OCI-LY1 (cell line): ENCODE data around the gene CASZ1.

Experiments used
- H2AFZ ChIP-seq: fragments of 200-600 bp; sonication (generic), shearing (Covaris generic); 2 replicates; pipeline ENCODE4 v1.6.0; 2014; ENCODE audit warnings: antibody characterized with exemption, mild to moderate bottlenecking, low read length
- H3F3A ChIP-seq: fragments of 200-600 bp; sonication (generic), shearing (Covaris generic); 2 replicates; pipeline ENCODE4 v1.6.0; 2014; ENCODE audit warnings: mild to moderate bottlenecking, antibody characterized with exemption, low read length, moderate library complexity; ENCODE audit not compliant: insufficient read depth
- H3K27ac ChIP-seq: fragments of 200-600 bp; sonication (generic); 2 replicates; pipeline ENCODE4 v1.5.1; 2014; ENCODE audit warnings: low read length, mixed run types, mild to moderate bottlenecking, low read depth; ENCODE audit not compliant: poor library complexity, severe bottlenecking
- H3K27me3 ChIP-seq: fragments of 200-600 bp; sonication (generic); 2 replicates; pipeline ENCODE4 v1.6.0; 2014; ENCODE audit warnings: antibody characterized with exemption, mild to moderate bottlenecking, low read length, moderate library complexity; ENCODE audit not compliant: insufficient read depth
- H3K36me3 ChIP-seq: fragments of 200-600 bp; sonication (generic); 2 replicates; pipeline ENCODE4 v1.6.1; 2014; ENCODE audit warnings: mild to moderate bottlenecking, antibody characterized with exemption, low read length, moderate library complexity, mixed read lengths; ENCODE audit not compliant: insufficient read depth
- H3K4me1 ChIP-seq: fragments of 200-600 bp; sonication (generic); 2 replicates; pipeline ENCODE4 v1.5.1; 2014; ENCODE audit warnings: mild to moderate bottlenecking, low read length, moderate library complexity; ENCODE audit not compliant: insufficient read depth, severe bottlenecking
- H3K4me2 ChIP-seq: fragments of 200-600 bp; sonication (generic), shearing (Covaris generic); 2 replicates; pipeline ENCODE4 v1.6.1; 2014; ENCODE audit warnings: low read length
- H3K4me3 ChIP-seq: fragments of 200-600 bp; sonication (generic); 2 replicates; pipeline ENCODE4 v1.5.1; 2014; ENCODE audit warnings: low read length, low read depth, mild to moderate bottlenecking, mixed read lengths; ENCODE audit not compliant: poor library complexity, severe bottlenecking
- H3K79me2 ChIP-seq: fragments of 200-600 bp; shearing (Covaris generic); 2 replicates; pipeline ENCODE4 v1.6.1; 2016; ENCODE audit warnings: mixed run types, low read length, mixed read lengths; ENCODE audit not compliant: insufficient read depth
- H3K9ac ChIP-seq: fragments of 200-600 bp; sonication (generic), shearing (Covaris generic); 2 replicates; pipeline ENCODE4 v1.6.1; 2014; ENCODE audit warnings: mild to moderate bottlenecking, low read length, mixed read lengths
- H3K9me2 ChIP-seq: fragments of 200-600 bp; sonication (generic), shearing (Covaris generic); 2 replicates; pipeline ENCODE4 v1.6.1; 2014; ENCODE audit warnings: low read depth, mild to moderate bottlenecking, low read length, mixed read lengths
- H3K9me3 ChIP-seq: fragments of 200-600 bp; shearing (Covaris generic); 2 replicates; pipeline ENCODE4 v1.6.1; 2014; ENCODE audit warnings: low read length, mixed read lengths
- H4K20me1 ChIP-seq: fragments of 200-600 bp; sonication (generic), shearing (Covaris generic); 2 replicates; pipeline ENCODE4 v1.6.0; 2016; ENCODE audit warnings: mild to moderate bottlenecking, low read length; ENCODE audit not compliant: insufficient read depth
- EZH2 ChIP-seq: fragments of 200-600 bp; sonication (generic), shearing (Covaris generic); IDR thresholded peaks from 2 replicates; pipeline ENCODE4 v1.8.0; 2017; ENCODE audit warnings: borderline replicate concordance, mixed run types, mild to moderate bottlenecking, antibody characterized with exemption, low read length, moderate library complexity, mixed read lengths
- TF ChIP-seq, protein P1 (sequence below): fragments of 200-600 bp; sonication (generic), shearing (Covaris generic); IDR thresholded peaks from 2 replicates; pipeline ENCODE4 v1.5.1; 2017; ENCODE audit warnings: mild to moderate bottlenecking, antibody characterized with exemption, low read length, moderate library complexity, mixed read lengths

The CASZ1 gene

DNA sequence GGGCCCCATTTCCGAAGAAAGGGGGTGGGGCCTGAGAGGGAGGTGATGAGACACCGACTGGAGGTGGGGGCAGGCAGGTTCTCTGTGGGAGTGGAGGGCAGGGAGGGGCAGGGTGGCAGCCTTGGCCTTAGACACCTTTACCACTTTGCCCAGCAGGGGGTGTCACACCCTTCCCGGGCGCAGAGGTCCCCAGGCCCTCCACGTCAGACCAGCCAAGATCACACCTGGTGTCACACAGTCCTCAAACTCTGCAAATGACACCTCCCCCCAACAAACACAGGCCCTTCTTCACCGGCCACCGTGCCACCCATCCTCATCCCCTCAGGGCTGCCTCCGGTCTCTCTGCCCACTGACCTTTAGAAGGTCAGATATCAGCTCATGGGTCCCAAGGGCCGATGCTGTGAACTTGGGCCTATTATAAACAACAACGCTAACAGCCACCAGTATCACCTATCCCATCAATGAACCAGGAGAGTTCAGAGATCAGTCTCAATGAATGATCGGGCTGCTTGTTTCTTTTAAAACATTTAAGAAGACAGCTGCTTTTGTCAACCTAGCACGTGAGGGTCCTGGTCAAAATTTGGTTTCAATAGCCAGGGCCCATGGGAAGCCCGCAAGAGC is 103.9 kb downstream of the CASZ1 start:
- H4K20me1 ChIP-seq = no peaks in the 10 kb centered on the region
- H2AFZ ChIP-seq = no peak overlapping the region
- H3K9me2 ChIP-seq = no peaks in the 10 kb centered on the region
- H3K4me2 ChIP-seq = no peak overlapping the region
- no peaks in the 10 kb centered on the region; the same call in 1 of the 2 replicates for H3K27me3 ChIP-seq
- H3F3A ChIP-seq = no peaks in the 10 kb centered on the region
- no peaks in the 10 kb centered on the region for H3K36me3 ChIP-seq
- no peaks in the 10 kb centered on the region for H3K9me3 ChIP-seq
- H3K27ac ChIP-seq = no peak overlapping the region
- no peak overlapping the region for H3K9ac ChIP-seq
- peaks cover 14% of the 10 kb centered on the region for H3K4me1 ChIP-seq
- no peak for TF ChIP-seq EZH2
- TF ChIP-seq, protein P1, sequence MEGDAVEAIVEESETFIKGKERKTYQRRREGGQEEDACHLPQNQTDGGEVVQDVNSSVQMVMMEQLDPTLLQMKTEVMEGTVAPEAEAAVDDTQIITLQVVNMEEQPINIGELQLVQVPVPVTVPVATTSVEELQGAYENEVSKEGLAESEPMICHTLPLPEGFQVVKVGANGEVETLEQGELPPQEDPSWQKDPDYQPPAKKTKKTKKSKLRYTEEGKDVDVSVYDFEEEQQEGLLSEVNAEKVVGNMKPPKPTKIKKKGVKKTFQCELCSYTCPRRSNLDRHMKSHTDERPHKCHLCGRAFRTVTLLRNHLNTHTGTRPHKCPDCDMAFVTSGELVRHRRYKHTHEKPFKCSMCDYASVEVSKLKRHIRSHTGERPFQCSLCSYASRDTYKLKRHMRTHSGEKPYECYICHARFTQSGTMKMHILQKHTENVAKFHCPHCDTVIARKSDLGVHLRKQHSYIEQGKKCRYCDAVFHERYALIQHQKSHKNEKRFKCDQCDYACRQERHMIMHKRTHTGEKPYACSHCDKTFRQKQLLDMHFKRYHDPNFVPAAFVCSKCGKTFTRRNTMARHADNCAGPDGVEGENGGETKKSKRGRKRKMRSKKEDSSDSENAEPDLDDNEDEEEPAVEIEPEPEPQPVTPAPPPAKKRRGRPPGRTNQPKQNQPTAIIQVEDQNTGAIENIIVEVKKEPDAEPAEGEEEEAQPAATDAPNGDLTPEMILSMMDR = peak; percentile 62
- H3K79me2 ChIP-seq = no peaks in the 10 kb centered on the region
- H3K4me3 ChIP-seq = no peak overlapping the region

DNA sequence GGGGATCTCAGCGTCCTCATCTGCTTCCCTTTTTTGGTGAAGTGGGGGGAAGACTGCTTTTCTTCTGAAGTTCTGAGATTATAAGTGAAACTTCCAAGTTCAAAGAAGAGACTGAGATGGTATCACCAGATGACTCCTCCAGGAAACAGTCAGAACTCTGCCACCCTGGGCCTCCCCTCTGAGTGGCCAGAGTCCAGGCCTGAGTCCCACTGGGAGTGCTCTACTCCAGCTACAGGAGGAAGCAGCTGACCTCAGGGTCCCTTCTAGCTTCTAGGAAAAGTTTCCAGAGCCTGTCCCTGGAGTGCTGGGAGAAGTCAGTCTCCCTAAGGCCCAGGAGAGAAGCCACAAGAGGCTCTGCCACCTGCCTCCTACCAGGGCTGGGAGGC is 104.7 kb downstream of the CASZ1 start:
- no peak overlapping the region for H3K27ac ChIP-seq
- no peaks in the 10 kb centered on the region for H3F3A ChIP-seq
- no peak overlapping the region for H3K4me2 ChIP-seq
- no peaks in the 10 kb centered on the region for H3K36me3 ChIP-seq
- H3K4me1 ChIP-seq = peaks cover 14% of the 10 kb centered on the region
- no peak overlapping the region for H3K4me3 ChIP-seq
- H3K27me3 ChIP-seq = no peaks in the 10 kb centered on the region; the same call in 1 of the 2 replicates
- TF ChIP-seq, protein P1 = no peak
- no peak for TF ChIP-seq EZH2
- H3K79me2 ChIP-seq = no peaks in the 10 kb centered on the region
- H3K9me3 ChIP-seq = no peaks in the 10 kb centered on the region
- H2AFZ ChIP-seq = no peak overlapping the region
- H3K9me2 ChIP-seq = no peaks in the 10 kb centered on the region
- H4K20me1 ChIP-seq = no peaks in the 10 kb centered on the region
- H3K9ac ChIP-seq = no peak overlapping the region

DNA sequence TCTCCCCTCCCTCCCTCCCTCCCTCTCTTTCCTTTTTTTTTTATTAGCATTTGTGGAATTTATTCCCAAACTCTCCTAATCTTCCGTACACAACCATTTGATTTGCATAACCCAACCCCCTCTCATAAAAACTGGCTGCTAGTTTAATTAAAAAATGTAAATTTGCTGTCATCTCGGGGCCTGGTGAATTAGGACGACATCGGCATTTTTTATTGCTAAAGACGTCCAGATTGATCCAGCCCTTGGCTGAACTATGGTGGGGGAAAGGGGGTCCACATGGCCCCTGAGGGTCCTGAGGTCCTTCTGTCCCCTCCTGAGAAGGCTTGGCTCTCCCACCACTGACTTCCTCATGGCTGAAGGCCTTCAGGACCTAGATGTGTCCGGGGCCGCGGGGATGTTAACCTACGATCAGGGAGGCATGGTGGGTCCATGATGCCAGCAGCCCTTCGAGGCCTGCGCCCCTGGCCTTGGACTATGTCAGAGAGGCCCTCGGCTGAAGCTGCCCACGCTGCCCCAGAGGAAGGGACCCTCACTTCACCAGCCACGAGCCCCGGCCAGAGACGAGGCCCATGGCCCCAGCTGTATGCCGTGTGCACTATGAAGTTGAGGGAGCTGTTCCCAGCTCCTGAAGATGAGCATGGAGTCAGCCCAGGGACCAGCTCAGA is 105.2 kb downstream of the CASZ1 start:
- Histone ChIP-seq H3K27ac (no peak overlapping the region), H2AFZ (no peak overlapping the region), H4K20me1 (no peaks in the 10 kb centered on the region)

More for the DNA sequence above, 105.2 kb downstream of the CASZ1 start:
- no peaks in the 10 kb centered on the region; the same call in 1 of the 2 replicates for H3K27me3 ChIP-seq
- H3K9ac ChIP-seq = no peak overlapping the region
- H3K9me3 ChIP-seq = no peaks in the 10 kb centered on the region
- H3K9me2 ChIP-seq = no peaks in the 10 kb centered on the region
- H3K79me2 ChIP-seq = no peaks in the 10 kb centered on the region
- H3F3A ChIP-seq = no peaks in the 10 kb centered on the region
- peaks cover 14% of the 10 kb centered on the region for H3K4me1 ChIP-seq
- TF ChIP-seq EZH2 = no peak
- TF ChIP-seq, protein P1 = no peak
- no peak overlapping the region for H3K4me3 ChIP-seq
- H3K36me3 ChIP-seq = no peaks in the 10 kb centered on the region
- no peak overlapping the region for H3K4me2 ChIP-seq
